ENCODE measurements around the gene RABAC1. TPM values are rescaled to one million over a fixed set of nuclear protein-coding genes. Genes with fewer than 3 reads are reported as not detected.

Gene RABAC1
- total RNA-seq, 2 donors from 2014 or later: 130 to 332 TPM

DNA sequence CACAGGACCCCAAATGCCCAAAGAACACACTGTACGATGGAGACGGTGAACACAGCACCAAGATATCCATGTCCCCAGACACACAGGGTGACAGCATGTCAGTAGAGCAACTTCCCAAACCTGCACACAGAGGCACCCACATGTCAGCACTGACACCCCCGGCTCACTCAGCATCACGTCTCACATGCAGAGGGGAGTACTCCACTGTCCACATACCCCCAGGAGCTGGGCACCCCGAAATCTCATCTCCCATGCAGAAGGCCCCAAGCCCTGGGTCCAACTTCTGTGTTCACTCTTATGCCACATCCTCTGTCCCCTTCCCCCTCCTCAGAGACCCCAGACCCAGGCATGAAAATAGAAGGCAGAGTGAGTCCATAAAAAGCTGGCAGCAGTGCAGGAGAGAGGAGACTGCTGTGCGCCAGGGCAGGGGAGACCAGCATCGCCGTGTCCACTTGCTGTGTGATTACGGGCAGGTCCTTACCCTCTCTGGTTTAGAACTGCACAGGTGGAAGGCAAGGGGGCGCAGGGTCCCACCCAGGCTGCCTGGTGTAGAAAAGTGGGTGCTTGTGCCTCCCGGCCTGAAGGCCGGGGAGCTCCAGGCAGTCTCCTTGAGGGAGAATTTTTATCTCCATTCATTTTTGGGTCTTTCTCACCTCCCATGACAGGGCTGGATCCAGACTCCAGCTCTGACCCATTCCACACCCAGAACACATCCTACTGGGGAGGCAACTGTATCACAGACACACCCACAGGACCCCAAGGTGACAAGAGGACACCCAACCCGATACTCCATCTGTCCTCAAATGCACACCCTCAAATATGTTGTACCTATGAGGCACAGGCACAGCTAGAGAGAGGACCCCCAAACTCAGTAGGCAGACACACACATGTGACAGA is 47.9 kb downstream of the RABAC1 start:
- H3K9me3 ChIP-seq: no peaks in the 10 kb centered on the region

DNA sequence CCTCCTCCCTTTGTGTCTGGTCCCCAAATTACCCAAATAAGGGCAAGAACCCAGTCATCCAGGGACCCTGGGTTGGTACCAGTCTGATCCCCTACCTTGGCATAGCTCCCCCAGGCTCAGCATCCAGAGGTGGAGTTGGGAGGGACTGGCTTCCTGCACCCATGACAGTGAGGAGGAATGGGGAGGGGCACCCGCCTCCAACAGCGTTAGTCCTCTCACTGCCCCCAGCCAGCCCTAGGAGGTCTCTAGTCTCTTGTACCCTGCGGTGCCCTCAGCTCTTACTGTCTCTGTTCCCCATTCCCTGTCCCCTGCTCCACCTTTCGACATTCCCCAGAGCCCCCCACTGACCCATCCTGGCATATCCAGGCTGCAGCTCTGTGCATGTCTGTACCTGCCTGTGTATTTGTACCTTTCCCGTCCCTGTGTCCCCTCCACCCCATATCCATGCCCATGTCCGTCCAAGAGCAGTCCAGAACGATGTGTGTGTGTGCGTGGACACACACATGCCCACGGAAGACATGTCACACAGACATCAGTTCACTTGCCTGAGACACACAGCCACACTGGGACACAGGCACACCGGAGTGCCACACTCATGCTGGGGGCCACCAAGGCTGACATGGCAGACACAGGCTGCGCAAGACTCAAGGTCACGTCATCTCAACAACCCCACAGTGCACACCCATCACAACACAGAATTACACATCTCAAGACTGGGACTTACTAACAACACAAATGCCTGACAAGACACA is 48.7 kb downstream of the RABAC1 start:
- Histone ChIP-seq H3K4me1 (ENCODE audit: control insufficient read depth in 1 of 2, low read depth in 2 of 2) (no peaks in the 10 kb centered on the region), H3K27me3 (replicated peaks; ENCODE audit: insufficient read depth) (peaks cover 14% of the 10 kb centered on the region), H3K27ac (no peak overlapping the region), H3K36me3 (peaks cover 5% of the 10 kb centered on the region), H3K9me3 (no peaks in the 10 kb centered on the region), H3K4me3 (no peak overlapping the region)
- TF ChIP-seq, protein P1, sequence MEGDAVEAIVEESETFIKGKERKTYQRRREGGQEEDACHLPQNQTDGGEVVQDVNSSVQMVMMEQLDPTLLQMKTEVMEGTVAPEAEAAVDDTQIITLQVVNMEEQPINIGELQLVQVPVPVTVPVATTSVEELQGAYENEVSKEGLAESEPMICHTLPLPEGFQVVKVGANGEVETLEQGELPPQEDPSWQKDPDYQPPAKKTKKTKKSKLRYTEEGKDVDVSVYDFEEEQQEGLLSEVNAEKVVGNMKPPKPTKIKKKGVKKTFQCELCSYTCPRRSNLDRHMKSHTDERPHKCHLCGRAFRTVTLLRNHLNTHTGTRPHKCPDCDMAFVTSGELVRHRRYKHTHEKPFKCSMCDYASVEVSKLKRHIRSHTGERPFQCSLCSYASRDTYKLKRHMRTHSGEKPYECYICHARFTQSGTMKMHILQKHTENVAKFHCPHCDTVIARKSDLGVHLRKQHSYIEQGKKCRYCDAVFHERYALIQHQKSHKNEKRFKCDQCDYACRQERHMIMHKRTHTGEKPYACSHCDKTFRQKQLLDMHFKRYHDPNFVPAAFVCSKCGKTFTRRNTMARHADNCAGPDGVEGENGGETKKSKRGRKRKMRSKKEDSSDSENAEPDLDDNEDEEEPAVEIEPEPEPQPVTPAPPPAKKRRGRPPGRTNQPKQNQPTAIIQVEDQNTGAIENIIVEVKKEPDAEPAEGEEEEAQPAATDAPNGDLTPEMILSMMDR (IDR thresholded peaks at IDR 0.05): no peak
- no peak for ATAC-seq (ENCODE audit: insufficient number of reproducible peaks, low FRiP score, low read depth)
- DNase-seq (ENCODE audit: low spot score): no peak

More for the DNA sequence above, 47.9 kb downstream of the RABAC1 start:
- Histone ChIP-seq H3K36me3 (no peaks in the 10 kb centered on the region), H3K4me3 (no peak overlapping the region), H3K4me1 (ENCODE audit: control insufficient read depth in 1 of 2, low read depth in 2 of 2) (no peaks in the 10 kb centered on the region), H3K27me3 (replicated peaks; ENCODE audit: insufficient read depth) (peaks cover 19% of the 10 kb centered on the region), H3K27ac (no peak overlapping the region)
- ATAC-seq (ENCODE audit: insufficient number of reproducible peaks, low FRiP score, low read depth) (no peak), DNase-seq (ENCODE audit: low spot score) (no peak)
- TF ChIP-seq, protein P1 (IDR thresholded peaks at IDR 0.05): no peak

DNA sequence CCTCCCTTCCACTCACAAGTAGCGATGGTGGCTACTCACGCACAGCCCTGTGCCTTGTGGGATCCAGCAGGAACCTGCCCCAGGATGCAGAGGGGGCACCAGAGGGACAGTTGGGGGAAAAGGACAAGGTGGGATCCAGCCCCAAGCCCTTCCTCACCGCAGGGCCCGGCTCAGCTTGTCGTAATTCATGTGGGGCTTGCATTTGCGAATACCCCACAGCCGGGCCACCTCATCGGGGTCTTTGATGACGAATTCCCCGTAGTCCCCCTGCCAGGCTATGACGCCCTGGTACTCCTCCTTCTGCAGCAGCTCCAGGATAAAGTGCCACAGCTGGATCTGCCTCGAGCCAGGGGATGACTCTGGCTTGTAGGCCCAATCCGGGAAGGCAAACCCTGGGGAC is 49.4 kb downstream of the RABAC1 start:
- Histone ChIP-seq H3K9me3 (no peaks in the 10 kb centered on the region), H3K27ac (no peak overlapping the region), H3K27me3 (replicated peaks; ENCODE audit: insufficient read depth) (peaks cover 11% of the 10 kb centered on the region), H3K4me1 (ENCODE audit: control insufficient read depth in 1 of 2, low read depth in 2 of 2) (no peaks in the 10 kb centered on the region), H3K36me3 (peaks cover 10% of the 10 kb centered on the region), H3K4me3 (no peak overlapping the region)
- no peak for ATAC-seq (ENCODE audit: insufficient number of reproducible peaks, low FRiP score, low read depth)
- no peak for DNase-seq (ENCODE audit: low spot score)
- TF ChIP-seq, protein P1 (IDR thresholded peaks at IDR 0.05): no peak

DNA sequence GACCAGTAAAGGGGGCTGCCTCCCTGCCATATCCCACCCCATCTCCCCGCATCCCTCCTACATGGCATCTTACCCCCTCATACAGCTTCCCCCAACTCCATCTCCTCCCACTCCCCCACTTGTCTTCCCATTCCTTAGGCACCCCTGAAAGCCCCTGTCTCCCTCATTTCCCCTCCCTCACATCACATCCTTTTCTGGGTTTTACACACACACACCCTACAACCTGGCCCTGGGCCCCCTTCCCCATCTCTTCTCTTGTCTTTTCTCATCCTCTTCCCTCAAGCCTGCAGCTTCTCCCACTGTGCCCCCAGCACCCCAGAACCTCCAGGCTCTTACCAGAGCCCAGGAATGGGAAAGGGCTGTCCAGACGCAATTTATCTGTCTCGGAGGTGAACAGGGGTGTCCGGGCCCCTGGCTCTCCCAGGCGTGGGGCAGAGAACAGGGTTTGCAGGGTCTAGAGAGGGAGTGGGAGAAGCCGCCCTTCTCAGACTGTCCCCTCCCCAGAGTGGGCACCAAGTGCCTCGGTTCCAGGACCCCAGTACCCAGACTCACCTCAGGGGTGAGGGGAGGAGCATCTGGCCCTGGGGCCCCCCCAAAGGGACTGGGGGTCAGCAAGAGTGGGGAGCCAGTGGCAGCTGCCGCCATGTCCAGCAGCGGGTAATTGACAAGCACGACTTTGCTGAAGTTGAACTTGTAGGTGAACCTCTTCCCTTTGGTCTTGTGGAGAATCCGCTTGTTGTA is 50.2 kb downstream of the RABAC1 start:
- no peak overlapping the region for H3K4me3 ChIP-seq
- no peaks in the 10 kb centered on the region for H3K9me3 ChIP-seq
- H3K4me1 ChIP-seq (ENCODE audit: control insufficient read depth in 1 of 2, low read depth in 2 of 2): no peaks in the 10 kb centered on the region
- DNase-seq (ENCODE audit: low spot score) (no peak), ATAC-seq (ENCODE audit: insufficient number of reproducible peaks, low FRiP score, low read depth) (no peak)
- peaks cover 7% of the 10 kb centered on the region for H3K27me3 ChIP-seq (replicated peaks; ENCODE audit: insufficient read depth)
- TF ChIP-seq, protein P1 (IDR thresholded peaks at IDR 0.05): no peak
- H3K27ac ChIP-seq: no peak overlapping the region
- peaks cover 17% of the 10 kb centered on the region for H3K36me3 ChIP-seq

Data from thoracic aorta (tissue), 2 donors.